HAP-1 (cell line): ENCODE data around the gene TIAM1.

Experiments used
- DNase-seq, 2 experiments: peaks; one replicate each; pipeline ENCODE4 v3.0.0-alpha.2; 2016 to 2020; ENCODE audit warnings: low spot score in 2 of 2
- H3K27me3 ChIP-seq: fragments of 250-450 bp; sonication (Bioruptor Pico); 2 replicates; pipeline ENCODE4 v1.5.1; 2020; ENCODE audit warnings: low read depth, mild to moderate bottlenecking, moderate library complexity
- H3K36me3 ChIP-seq: fragments of 250-450 bp; sonication (Bioruptor Pico); replicated peaks from 2 replicates; pipeline ENCODE4 v1.5.1; 2020; ENCODE audit warnings: mild to moderate bottlenecking
- H3K4me1 ChIP-seq: fragments of 250-450 bp; sonication (Bioruptor Pico); 2 replicates; pipeline ENCODE4 v1.5.1; 2020; ENCODE audit warnings: mild to moderate bottlenecking
- H3K4me3 ChIP-seq: fragments of 250-450 bp; sonication (Bioruptor Pico); 2 replicates; pipeline ENCODE4 v1.5.1; 2020; ENCODE audit warnings: mild to moderate bottlenecking, moderate library complexity
- H3K9me3 ChIP-seq: fragments of 250-450 bp; sonication (Bioruptor Pico); 2 replicates; pipeline ENCODE4 v1.5.1; 2020; ENCODE audit warnings: mild to moderate bottlenecking, moderate library complexity
- in situ Hi-C: fragments of 300-500 bp; cut with MboI; formaldehyde crosslinking; loops from 3 replicates; pipeline ENCODE4 v1.14.3; 2020; ENCODE audit warnings: low sequenced_read_pairs, inconsistent platforms, mixed read lengths

Gene TIAM1

DNA sequence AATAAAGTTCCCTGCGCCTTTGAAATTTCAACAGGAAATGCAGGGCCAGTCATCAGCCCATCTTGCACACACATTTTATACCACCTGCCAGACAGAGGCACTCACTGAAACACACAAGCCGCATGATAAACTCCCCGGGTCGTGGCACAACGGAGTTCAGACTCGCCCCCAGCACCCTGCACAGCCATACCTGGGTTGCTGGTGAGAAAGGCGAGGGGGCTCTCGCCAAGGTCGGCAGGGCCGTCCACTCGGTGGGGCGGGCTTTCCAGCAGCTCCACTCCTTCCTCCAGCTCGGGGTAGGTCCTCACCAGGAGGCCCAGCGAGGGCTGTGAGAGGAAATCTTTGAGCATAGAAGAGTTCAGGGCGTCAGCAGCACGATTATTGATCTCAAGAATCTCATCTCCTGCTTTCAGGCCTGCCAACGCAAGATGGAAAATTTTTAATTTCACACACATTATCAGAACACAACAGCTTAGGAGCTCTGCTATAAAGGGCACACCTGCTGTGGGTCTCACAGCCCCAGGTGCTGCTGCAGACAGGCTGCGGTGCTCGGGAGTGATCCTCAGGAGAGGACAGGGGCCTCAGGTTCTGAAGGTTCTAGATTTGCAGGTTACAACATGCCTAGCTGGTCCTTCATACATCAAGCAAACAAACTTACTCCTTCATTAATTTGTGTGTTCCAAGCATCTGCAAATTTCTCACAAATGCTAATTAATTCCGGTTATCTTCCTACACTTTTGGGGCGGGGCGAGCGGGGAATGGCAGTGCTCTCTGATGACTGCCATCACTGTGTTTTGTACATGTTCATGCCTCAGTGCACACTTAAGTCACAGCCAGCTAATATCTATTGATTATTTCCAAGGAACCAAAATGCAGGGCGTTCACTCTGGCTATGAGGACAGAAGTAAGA is 161.6 kb downstream of the TIAM1 start:
- H3K36me3 ChIP-seq, result no peaks in the 10 kb centered on the region
- in situ Hi-C loops, result loop anchor here (5.0 kb wide), 1 partner anchor 85 kb away; no protein-coding TSS in a partner anchor
- no peak for DNase-seq
- no peaks in the 10 kb centered on the region for H3K27me3 ChIP-seq
- no peaks in the 10 kb centered on the region for H3K4me1 ChIP-seq
- no peak overlapping the region for H3K4me3 ChIP-seq
- no peaks in the 10 kb centered on the region for H3K9me3 ChIP-seq

DNA sequence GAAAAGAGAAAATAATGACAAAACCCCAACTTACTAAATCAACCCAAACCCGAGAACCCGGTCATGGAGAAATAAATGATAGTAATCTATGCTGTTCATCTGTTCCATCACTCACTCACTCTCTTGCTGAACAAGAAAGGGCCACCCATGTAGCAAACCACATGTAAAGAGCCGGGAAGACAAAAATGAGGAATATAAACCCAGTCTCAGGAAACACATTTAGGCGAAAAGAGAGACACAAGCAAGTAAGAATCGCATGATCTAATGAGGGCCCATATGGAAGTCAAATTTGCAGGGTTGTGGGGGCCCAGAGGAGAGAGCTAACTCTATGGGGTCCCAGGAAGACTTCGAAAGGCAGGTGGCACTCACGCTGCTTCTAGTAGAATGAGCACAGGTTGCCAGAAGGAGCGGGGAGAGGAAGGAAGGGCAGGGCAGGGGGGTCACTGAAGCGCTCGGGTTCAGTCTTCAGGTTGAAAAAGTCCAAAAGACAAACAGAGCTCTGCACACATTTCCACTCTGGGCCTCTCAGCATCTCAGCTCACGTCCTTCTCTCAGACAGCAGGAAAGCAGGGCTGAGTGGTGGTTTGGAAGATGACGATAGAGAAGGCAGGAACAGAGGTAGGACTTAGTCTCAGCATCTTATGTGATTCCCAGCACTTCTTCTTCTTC is 162.8 kb downstream of the TIAM1 start:
- H3K27me3 ChIP-seq, result no peaks in the 10 kb centered on the region
- no peak for DNase-seq
- in situ Hi-C loops, result loop anchor here (5.0 kb wide), 1 partner anchor 84 kb away; no protein-coding TSS in a partner anchor
- no peaks in the 10 kb centered on the region; the same call in 1 of the 2 replicates for H3K4me1 ChIP-seq
- no peak overlapping the region for H3K4me3 ChIP-seq
- no peaks in the 10 kb centered on the region for H3K9me3 ChIP-seq
- no peaks in the 10 kb centered on the region for H3K36me3 ChIP-seq

DNA sequence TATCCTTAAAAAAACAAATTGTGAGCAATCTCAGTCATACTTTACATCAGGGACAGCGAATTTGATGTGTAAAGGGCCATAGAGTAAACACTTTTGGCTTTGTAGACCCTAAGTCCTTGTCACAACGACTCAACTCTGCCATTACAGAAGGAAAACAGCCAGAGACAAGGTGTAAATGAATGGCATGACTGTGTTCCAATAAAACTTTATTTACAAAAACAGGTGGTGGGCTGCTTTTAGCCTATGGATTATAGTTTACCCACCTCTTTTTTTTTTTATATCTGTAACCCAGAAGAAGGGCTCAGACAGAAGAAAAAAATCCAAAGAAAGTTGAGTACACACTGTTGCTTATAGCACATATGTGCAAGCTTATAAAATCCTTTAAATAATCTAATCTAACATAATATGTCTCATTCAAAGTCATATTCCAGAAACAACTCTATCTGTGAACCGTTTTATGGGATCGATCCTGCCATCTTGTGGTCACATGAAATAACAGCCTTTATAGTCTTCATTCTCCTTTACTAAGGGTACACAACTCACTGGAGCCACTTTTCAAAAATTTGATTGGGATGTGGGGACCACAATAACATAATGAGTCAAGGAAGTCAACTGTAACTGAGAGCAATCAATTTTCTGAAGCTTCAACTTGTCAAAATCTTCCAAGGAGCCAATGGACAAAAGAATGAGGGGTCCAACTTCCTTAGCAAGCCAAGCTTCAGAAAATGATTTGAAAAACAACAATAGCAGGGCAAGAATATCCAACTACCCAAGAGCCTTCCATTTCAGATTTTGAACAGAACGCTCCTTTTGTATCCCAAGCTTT is 163.6 kb downstream of the TIAM1 start:
- Histone ChIP-seq H3K4me1 (no peaks in the 10 kb centered on the region; the same call in 1 of the 2 replicates), H3K27me3 (no peaks in the 10 kb centered on the region), H3K36me3 (no peaks in the 10 kb centered on the region), H3K4me3 (no peak overlapping the region), H3K9me3 (no peaks in the 10 kb centered on the region)
- DNase-seq, result peak; percentile 52 to 69
- in situ Hi-C loops, result loop anchor here (5.0 kb wide), 1 partner anchor 83 kb away; no protein-coding TSS in a partner anchor

DNA sequence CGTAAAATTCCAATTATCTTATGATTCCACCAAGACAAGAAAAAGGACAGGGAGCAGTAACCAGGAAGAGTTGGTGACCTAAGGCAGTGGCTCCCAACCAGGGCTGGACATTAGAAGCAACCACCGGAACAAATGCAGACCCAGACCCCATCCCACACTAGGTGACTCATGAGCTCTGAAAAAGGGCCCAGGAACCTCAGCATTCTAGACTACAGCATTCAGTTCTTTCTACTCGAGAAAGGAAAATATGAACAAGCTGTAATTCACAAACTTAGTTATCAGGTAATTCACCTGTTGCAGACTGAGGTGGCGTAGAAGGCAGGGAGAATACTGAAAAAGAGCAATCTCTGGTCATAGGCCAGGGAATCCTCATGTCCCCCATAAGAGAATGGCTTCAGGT is 167.3 kb downstream of the TIAM1 start:
- no peaks in the 10 kb centered on the region for H3K9me3 ChIP-seq
- in situ Hi-C loops, result no loop called here
- no peak for DNase-seq
- no peaks in the 10 kb centered on the region for H3K27me3 ChIP-seq
- H3K36me3 ChIP-seq, result no peaks in the 10 kb centered on the region
- H3K4me3 ChIP-seq, result no peak overlapping the region
- peaks cover 25% of the 10 kb centered on the region for H3K4me1 ChIP-seq

DNA sequence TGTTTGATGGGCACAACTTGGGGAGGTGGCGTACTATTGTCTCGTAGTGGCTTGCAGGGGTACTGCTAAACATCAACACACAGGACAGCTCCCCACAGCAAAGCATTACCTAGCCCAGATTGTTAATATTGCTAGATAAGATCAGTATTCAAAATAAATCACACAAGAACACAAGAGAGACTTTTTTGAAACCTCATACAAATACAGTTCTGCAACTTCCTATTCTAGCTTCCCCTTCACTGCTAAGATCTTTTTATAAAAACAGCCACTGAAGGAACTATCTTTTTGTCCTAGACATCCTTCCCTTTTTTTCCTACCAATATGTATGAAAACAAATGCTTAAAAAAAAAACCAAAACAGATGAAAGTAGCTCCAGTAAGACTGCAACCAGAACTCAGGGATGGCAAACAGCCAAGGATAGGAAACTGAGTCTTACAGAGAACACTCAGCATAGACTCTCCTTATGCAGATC is 167.9 kb downstream of the TIAM1 start:
- Histone ChIP-seq H3K36me3 (no peaks in the 10 kb centered on the region), H3K4me1 (peaks cover 25% of the 10 kb centered on the region), H3K4me3 (no peak overlapping the region), H3K9me3 (no peaks in the 10 kb centered on the region), H3K27me3 (no peaks in the 10 kb centered on the region)
- no peak for DNase-seq
- in situ Hi-C loops, result no loop called here

DNA sequence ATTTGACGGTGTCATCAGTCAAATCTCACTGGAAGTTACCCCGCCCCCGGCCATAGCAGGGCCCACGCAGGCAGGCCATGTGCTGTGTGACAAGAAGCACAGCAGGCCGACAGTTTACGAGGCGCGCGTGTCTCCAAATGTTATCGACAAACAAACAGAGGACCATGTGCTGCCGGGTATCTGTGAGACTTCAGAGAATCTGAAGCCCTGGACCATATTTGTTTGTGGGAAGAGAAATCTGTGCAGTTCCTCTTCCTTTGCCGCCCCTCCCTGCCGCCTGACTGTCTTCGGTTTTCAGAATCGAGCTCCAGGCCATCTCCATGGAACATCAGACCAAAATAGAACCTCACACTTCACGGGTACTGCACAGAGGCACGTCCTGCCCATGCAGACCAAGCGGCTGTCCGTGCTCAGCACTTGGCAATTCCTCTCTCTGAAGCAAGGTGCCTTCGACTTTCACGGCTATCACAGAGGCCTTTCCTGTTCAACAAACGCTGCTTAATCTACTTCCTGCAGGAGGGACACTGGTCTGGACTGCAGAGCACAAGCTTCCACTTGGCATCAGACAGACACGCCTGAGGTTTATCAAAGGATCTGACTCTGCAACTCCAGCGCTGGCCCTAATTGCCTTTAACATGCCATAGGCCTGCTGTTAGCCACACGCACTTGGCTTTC is 170.0 kb downstream of the TIAM1 start:
- Histone ChIP-seq H3K36me3 (no peaks in the 10 kb centered on the region), H3K27me3 (no peaks in the 10 kb centered on the region), H3K4me1 (peaks cover 29% of the 10 kb centered on the region), H3K4me3 (no peak overlapping the region), H3K9me3 (no peaks in the 10 kb centered on the region)
- in situ Hi-C loops, result no loop called here
- peak in 1 of 2 experiments; percentile 70 for DNase-seq

DNA sequence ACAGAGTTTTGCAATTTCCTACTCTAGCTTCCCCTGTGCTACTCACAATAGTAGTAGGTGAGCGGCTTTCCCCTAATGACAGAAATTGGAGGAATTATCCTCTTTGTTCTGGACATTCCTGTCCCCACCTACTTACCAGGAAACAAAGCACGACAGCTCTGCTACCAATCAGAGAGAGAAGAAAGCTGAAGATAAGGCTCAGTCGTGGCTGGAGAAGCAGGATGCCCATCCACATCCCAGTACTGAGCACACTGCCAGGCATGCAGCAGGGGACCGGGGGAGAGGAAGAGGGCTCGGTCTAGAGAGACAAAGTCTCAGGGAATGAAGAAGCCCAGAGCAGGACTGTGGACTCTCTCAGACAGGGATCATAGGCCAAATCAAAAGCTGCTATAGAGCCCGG is 171.7 kb downstream of the TIAM1 start:
- in situ Hi-C loops, result no loop called here
- Histone ChIP-seq H3K4me3 (no peak overlapping the region), H3K27me3 (no peaks in the 10 kb centered on the region), H3K4me1 (peaks cover 29% of the 10 kb centered on the region), H3K9me3 (no peaks in the 10 kb centered on the region), H3K36me3 (no peaks in the 10 kb centered on the region)
- DNase-seq, result peak in 1 of 2 experiments; percentile 38

DNA sequence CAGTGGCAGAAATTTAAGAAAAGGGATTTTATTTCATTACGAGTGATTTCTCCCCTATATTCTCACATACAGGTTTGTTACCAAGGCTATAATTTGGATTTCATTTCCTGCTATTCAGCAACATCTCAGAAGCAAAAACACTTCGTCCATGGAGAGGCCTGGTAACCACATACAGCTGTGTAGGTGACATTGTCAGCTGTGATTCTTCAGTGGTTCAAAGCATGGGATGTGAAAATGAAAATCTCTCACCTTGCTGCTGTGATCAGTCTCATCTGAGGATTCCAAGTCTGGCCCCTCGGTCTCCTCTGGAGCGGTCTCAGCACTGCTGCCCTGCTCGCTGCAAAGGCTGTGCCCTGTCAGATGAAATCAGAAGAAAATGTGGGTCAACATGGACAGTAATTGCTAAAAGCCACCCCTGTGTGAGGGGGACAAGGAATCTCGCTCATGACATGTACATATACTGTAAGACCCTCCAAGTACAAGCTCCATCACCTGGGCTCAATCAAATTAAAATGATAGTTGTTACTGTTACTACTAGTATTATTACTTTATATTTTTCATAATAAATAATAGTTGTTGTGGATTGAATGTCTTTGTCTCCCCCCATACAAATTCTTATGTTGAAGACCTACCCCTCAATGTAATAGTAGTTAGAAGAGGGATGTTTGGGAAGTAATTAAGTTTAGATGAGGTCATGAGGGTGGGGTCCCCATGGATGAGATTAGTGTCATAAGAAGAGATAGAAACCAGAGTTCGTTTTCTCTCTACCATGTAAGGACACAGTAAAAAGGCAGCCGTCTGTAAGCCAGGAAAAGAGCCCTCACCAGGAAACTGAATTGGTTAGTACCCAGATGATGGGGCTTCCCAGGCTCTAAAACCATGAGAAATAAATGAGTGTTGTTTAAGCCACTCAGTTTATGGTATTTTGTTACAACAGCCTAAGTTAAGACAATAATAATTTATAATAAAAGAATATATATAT is 179.1 kb downstream of the TIAM1 start:
- Histone ChIP-seq H3K4me1 (peaks cover 14% of the 10 kb centered on the region), H3K9me3 (no peaks in the 10 kb centered on the region), H3K27me3 (no peaks in the 10 kb centered on the region), H3K4me3 (no peak overlapping the region), H3K36me3 (no peaks in the 10 kb centered on the region)
- in situ Hi-C loops, result no loop called here
- DNase-seq, result no peak

DNA sequence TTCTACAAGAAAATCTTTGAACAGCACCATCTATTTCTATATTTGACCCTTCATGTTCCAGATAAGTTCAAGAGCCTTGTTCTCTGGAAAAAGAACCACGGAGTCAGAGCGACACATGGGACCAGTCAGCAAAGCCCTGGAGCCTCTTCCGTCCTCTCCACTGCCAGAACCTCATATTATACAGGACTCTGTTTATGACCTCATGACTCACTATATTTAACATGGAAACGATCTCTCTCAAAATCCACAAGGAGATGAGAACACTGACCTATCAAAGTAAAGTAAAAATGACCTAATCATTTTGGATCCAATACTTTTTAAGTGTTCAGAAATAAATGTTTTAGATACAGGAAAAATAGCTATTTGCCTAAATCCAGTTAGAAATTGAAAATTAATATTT is 181.2 kb downstream of the TIAM1 start:
- Histone ChIP-seq H3K36me3 (no peaks in the 10 kb centered on the region), H3K9me3 (no peaks in the 10 kb centered on the region), H3K4me1 (peaks cover 12% of the 10 kb centered on the region), H3K4me3 (no peak overlapping the region), H3K27me3 (no peaks in the 10 kb centered on the region)
- in situ Hi-C loops, result no loop called here
- no peak for DNase-seq

DNA sequence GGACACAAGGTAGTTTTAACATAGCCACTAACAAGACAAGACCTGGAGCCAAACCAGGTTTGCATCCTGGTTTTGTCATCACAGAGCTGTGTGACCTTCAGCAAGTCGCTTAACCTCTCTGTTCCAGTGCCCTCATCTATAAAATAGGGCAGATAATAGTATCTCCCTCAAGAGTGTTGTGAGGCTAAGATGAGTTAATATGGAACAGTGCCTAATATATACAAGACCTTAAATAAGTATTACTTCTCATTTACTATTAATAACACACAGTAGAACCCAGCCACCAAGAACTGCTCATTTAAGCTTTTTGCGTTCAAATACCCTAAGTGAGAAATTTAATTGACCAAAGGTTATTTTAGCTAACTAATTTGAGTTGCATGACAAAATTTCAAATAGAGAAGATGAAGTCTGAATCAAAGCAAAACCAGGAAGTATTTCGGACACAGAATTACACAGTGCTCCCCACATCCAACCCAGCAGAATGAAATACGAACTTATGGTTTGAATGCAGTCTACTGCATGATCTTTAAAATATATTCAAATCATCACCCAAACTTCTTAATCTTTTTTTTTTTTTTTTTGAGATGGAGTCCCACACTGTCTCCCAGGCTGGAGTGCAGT is 181.9 kb downstream of the TIAM1 start:
- DNase-seq, result no peak
- no peaks in the 10 kb centered on the region for H3K27me3 ChIP-seq
- H3K9me3 ChIP-seq, result no peaks in the 10 kb centered on the region
- peaks cover 12% of the 10 kb centered on the region for H3K4me1 ChIP-seq
- no peak overlapping the region for H3K4me3 ChIP-seq
- no peaks in the 10 kb centered on the region for H3K36me3 ChIP-seq
- in situ Hi-C loops, result no loop called here

DNA sequence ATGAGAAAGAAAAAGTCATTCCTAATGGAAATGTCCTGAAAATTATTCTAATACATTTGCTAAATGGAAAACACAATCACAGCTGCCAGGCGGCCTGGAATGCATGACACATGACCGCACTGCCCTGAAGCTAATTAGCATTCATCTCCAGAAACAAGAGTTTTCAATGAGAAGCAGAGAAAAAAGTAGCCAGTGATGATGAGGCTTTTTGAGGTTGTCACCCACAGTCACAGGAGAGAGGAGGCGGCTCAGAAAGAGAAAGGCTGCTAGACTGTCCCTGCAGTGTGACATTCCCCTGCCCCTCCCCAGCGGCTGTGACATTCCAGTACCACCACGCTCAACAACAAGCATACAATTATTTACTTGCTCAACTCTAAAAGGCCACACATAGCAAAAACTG is 182.9 kb downstream of the TIAM1 start:
- DNase-seq, result peak; percentile 28 to 43
- H3K4me1 ChIP-seq, result peaks cover 12% of the 10 kb centered on the region
- no peaks in the 10 kb centered on the region for H3K36me3 ChIP-seq
- in situ Hi-C loops, result no loop called here
- no peaks in the 10 kb centered on the region for H3K27me3 ChIP-seq
- H3K4me3 ChIP-seq, result no peak overlapping the region; the same call in 1 of the 2 replicates
- no peaks in the 10 kb centered on the region for H3K9me3 ChIP-seq

DNA sequence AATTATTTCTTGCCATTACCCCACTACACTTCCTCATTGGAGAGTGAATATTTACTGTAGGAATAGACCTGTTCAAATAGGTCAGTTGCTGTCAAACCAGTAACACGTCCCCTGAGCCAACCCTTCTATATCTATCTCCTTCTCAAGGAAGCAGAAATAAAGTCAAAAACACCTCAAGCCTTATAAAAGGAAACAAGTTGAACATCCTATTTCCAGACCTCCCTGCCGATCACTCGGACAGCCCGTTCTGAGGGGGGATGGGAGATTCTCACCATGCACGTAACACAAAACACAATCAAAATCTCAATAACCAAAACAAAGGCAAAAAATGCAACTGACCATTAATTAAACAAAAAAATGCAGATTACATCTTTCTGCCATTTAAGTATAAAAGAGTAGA is 184.3 kb downstream of the TIAM1 start:
- DNase-seq, result no peak
- H3K36me3 ChIP-seq, result no peaks in the 10 kb centered on the region
- H3K4me3 ChIP-seq, result no peak overlapping the region
- in situ Hi-C loops, result no loop called here
- H3K4me1 ChIP-seq, result peaks cover 12% of the 10 kb centered on the region
- H3K27me3 ChIP-seq, result no peaks in the 10 kb centered on the region
- H3K9me3 ChIP-seq, result no peaks in the 10 kb centered on the region
